Effector CD8-positive, alpha-beta T cell (primary cell): ENCODE data around the gene IL4R.
"Not testable (repeated sequence)": the region's sequence is repeated elsewhere in the genome, so short reads cannot be mapped to it uniquely, and the experiment has no call there.

Source experiments
- DNase-seq: peaks from one replicate; lab custom pipeline; 2025; lab: John Stamatoyannopoulos, UW

IL4R gene

DNA sequence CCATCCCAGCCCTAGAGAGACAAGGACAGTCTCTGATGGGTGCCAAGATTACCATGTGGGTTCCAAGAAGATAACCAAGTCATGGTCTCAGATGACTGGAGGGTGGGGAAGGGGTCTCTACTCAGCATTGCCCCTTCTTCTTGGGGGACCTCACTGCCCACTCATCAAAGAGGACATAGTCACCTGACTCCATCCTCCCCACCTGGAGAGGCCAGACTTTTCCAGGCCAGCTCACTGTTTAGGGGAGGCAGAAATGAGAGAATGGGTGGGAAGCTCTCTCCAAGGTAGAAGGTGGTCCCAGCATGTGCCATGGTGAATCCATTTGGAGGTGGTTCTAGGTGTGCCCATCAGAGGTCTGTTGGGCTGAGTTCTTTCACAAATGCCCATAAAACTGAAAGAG is 67.5 kb downstream of the IL4R start:
- no peak for DNase-seq

DNA sequence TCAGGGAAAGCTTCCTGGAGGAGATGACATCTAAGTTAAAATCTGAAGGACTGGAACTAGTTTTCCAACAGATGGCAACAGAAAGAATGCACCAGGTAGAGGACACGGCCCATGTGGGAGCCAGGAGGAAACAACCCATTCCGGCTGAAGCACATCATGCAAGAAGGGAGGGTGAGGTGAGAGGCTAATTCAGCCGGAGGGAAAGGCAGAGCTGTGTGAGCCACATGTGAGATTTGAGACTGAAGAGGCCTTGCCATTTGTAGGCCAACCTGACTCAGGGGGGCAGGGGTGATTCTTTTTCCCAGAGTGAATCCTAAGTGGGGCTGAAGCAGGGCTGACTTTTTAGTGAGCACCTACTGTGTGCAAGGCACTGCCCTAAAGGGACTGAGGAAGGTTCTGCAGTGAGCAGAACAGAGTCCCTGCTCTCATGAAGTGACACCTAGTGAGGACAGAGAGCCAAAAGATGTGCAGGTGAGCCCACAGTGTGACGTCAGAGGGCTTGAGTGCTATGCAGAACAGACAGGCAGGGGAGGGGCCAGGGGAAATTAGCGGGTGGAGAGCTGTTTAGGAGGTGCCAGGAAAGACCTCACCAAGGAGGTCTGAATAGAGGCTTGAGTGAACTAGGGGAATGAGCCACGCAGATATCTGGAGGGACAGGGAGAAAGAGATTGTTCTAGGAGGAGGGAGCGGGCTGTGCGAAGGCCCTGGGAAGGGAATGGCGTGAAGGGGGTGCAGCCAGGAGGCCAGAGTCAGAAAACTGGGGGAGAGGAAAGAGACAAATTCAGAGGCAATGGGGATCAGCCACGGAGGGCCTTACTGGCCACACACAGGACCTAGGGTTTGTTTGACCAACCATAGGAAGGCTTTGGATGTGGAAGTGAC is 68.4 kb downstream of the IL4R start:
- DNase-seq: no peak

DNA sequence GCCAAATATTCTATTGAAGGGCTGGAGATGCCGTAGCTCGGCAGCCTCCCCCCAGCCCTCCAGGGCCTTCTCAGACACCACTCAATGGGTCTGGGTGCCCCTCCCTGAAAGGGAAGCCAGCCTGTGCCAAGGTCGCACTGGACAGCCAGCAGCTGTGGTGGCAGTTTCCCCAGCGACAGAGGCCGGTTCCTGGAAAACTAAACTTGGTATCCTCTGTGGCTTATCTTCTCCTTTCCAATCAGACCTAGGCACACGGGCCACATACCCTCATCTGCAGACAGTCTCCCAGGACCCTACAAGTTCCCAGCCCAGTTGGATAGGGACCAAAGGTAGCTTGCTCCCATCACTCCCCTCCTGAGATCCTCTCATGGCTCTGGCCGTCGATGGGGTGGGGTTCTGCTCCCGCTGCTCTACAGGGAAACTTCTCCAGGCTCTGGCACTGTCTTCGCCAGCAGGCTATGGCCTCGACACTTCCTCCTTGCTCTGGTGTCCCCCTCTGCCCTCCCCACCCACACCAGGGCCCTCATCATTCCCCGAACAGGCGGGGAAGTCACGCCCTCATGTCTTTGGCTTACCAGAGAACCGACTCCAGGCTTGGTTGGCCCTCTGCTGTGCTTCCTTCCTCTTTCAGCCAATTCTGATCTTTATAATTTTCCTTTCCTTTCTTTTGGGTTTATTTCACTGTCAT is 69.9 kb downstream of the IL4R start:
- no peak for DNase-seq

DNA sequence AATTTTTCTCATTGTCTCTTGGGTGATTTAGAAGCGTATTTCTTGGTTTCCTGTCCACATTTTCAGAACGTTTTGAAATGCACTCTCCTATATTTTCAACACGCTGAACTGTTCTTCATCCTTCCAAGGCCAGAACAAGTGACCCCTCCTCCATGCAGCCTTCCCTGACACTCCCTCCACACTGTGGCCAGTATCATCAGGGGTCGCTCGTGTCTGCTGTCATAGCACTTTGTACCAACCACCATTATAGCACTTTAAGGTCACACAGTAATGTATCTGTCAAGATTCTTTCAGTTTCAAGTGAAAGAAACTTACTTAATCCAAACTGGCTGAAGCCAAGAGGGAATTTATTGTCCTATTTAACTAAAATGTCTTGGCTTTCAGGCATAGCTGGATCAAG is 70.7 kb downstream of the IL4R start:
- DNase-seq: no peak

DNA sequence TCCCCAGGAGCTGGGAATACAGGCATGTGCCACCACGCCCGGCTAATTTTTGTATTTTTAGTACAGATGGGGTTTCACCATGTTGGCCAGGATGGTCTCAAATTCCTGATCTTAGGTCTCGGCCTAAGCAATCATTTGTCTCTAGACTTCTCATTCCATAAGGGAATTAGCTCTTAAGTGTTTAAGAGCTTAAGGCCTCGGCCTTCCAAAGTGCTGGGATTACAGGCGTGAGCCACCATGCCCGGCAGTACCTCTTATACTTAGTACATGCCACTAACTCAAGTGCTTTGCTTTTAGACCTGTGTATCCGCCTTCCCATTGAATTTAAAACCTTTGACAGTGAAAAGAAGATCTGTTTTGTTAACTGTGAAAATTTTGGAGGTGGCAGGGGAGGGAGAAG is 71.6 kb downstream of the IL4R start:
- no peak for DNase-seq

DNA sequence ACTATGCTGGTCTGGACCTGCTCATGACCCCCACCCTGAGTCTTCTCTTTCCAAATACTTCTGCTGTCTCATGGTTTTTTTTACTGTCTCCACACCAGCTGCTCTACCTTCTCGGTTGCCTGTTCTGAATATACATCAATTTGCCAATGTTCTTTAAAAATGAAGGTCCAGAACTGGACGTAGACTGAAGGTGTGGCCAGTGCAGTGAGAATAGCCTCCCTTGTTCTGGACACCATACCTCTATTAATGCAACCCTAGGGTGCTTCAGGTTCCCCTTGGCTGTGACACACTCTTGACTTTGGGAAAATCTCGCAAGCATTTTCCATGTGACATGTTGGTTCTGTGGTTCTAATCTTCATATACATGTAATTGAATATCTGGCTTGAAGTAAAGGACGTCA is 72.9 kb downstream of the IL4R start:
- DNase-seq: no peak

DNA sequence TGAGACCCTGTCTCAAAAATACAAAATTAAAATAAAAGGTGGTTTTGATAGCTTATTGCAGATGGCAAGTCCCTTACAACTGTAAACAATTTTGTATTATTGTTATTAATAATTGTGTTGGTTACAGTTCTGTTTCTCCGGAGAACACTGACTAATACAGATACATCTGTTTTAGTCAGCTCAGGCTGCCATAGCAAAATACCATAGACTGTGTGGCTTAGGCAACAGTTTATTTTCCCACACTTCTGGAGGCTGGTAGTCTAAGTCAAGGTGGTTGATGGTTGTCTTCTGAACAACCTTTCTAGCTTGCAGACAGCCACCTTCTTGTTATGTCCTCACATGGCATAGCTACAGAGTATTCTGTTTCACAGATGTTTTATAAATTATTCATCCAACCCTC is 74.0 kb downstream of the IL4R start:
- no peak for DNase-seq

DNA sequence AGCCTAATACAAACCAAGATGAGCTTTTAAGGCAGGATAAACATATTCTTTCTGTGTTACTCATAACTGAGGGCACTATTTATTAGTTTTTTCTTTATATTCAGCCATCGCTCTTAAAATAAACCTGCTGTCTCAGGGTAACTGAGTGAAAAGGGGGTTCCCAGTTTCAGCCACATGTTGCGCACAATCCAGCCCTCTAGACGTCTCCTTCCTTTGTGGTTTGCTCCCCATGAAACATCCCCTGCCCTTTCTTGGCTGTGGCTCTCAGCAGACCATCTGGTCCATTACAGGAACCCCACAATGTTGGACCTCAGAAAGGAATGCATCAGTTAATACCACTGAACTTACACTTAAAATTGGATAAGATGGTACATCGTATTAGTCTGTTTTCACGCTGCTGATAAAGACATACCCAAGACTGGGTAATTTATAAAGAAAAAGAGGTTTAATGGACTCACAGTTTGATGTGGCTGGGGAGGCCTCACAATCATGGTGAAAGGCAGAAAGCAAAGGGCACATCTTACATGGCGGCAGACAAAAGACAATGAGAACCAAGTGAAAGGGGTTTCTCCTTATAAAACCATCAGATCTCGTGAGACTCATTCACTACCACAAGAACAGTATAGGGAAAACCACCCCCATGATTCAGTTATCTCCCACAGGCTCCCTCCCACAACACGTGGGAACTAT is 75.6 kb downstream of the IL4R start:
- DNase-seq: no peak

DNA sequence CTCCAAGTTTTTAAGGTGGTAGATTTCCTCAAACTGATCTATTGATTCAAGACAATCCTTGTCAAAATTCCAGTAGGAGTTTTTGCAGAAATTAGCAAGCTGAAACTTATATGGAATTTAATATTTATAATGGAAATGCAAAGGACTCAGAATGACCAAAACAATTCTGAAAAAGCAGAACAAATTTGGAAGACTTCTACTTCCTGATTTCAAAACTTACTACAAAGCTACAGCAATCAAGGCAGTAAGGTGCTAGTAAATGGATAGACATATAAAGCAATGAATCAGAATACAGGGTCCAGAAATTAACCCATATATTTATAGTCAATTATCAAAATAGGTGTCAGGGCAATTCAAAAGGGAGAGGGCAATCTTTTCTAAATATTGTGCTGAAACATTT is 76.4 kb downstream of the IL4R start:
- no peak for DNase-seq

DNA sequence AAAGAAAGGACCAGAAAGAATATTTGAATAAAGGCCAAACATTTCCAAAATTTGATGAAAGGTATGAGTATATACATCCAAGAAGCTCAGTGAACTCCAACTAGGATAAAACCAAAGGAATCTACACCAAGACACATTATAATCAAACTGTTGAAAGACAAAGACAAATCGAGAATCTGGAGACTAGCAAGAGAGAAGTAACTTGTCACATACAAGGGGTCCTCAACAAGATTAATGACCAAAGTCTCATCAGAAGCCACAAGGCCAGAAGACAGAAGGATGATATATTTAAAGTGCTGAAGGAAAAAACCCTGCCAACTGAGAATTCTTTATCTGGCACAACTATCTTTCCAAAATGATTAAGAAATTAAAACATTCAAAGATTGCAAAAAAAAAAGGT is 78.9 kb downstream of the IL4R start:
- DNase-seq: no peak

DNA sequence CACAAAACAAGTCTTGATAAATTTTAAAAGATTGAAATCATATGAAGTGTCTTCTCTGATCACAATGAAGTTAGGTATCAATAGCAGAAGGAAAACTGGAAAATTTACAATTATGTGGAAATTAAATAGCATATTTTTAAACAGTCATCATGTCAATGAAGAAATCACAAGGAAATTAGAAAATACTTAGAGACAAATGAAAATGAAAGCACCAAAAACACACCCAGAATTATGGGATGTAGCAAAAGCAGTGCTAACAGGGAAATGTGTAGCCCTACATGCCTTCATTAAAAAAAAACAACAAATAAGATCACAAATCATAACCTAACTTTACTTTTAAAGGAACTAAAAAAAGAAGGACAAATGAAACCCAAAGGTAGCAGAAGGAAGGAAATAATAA is 80.7 kb downstream of the IL4R start:
- DNase-seq: no peak

DNA sequence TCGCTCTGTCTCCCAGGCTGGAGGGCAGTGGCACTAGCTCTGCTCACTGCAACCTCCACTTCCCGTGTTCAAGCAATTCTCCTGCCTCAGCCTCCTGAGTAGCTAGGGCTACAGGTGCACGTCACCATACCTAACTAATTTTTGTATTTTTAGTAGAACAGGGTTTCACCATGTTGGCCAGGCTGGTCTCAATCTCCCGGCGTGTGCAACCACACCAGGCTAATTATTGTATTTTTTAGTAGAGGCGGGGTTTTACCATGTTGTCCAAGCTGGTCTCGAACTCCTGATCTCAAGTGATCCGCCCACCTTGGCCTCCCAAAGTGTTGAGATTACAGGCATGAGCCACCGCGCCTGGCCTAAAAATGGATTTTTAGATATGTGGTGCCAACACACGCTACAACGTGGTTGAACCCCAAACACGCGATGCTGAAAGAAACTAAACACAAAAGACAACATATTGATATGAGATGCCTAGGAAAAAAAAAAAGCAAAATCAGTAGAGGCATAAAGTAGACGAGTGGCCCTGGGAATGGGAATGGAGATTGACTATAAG is 84.6 kb downstream of the IL4R start:
- not testable (repeated sequence) for DNase-seq

DNA sequence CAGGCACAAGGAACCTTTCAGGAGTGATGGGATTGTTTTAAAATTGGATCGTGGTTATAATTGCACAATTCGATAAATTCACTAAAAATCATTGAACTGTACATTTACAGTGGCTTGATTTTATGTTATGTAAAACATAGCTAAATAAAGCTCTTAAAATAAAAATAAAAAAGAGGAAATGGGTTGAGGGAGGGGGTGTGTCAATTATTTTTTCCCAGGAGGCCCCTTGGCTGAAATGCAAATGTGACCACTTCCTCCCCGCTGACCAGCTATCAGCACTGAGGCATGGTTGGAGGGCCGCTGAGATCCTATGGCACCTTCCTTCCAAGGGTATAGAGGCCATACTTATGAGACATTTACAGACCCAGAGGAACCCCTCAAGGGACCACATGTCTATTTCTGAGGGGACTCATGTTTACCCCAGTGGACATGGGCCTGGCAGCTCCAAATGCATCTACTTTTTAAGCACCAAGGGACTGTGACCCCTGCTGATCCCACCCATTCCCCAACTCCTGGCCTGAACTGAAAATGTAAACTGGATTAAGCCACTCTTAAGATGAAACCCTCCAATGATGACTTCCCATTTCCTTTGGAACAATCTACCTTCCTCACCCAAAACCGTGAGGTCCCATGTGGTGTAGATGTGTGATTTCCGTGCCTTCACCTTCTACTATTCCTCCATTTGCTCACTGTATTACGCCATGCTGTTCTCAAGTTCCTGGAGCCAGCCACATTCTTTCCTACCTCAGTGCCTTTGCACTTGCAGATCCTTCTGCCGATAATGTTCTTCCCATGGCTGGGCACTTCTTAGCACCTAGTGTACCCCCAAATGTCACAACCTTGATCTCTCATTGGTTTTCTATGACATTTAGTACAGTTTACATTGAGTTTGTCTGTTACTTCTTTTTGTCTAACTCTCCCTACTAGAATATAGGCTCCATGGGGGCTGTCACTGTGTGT is 85.4 kb downstream of the IL4R start:
- DNase-seq: no peak

DNA sequence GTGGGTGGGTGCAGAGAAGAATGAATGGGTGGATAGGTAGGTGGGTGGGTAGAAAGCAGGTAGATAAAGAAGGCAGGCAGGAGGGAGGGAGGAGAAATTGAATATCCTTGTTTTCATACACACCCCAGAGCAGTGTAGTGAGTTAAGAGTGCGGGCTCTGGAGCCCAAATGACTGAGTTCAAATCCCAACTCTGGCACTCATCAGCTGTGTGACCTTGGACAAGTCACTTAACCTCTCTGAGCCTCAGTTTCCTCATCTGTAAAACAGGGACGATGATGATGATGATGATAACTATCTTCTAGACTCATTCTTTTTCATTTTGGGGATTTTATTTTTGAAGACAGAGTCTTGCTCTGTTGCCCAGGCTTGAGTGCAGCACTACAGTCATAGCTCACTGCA is 86.2 kb downstream of the IL4R start:
- no peak for DNase-seq

DNA sequence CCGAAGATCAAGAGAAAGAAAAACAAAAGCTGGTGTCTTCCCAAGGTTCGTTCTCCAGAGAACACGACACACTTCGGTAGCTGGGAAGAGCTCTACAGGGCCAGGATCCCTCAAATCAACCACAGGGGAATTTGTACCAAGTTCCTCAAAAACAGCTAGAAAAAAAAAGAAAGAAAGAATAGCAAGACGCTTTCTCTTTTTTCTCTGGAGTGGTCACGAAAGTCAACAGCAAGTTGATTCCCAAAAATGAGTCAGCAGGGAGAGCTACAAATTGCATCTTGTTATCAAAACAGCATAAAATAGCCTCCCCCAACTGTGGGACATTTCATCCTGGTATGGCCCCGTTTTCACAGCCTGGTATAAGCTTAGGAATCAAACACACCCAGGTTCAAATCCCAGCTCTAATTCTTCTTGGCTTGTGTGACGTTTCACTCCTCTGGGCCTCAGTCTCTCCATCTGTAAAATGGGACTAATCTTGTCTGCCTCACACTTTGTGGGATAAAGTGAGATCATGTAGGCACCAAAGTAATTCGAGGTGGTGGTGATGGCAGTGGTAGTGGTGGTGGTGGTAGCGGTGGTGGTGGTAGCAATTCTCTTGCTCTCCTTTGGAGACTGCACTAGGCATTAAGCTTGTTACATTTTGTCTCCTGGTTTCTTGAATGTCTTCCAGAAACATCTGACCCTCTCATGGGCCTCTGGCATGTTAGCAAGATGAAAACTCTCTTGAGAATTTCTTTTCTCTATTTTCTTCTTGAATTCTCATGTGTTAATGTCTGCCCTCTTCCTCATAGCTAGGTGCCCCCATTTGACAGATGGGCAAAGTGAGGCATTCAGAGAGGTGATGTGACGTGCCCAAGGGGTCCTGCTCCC is 87.2 kb downstream of the IL4R start:
- DNase-seq: no peak

DNA sequence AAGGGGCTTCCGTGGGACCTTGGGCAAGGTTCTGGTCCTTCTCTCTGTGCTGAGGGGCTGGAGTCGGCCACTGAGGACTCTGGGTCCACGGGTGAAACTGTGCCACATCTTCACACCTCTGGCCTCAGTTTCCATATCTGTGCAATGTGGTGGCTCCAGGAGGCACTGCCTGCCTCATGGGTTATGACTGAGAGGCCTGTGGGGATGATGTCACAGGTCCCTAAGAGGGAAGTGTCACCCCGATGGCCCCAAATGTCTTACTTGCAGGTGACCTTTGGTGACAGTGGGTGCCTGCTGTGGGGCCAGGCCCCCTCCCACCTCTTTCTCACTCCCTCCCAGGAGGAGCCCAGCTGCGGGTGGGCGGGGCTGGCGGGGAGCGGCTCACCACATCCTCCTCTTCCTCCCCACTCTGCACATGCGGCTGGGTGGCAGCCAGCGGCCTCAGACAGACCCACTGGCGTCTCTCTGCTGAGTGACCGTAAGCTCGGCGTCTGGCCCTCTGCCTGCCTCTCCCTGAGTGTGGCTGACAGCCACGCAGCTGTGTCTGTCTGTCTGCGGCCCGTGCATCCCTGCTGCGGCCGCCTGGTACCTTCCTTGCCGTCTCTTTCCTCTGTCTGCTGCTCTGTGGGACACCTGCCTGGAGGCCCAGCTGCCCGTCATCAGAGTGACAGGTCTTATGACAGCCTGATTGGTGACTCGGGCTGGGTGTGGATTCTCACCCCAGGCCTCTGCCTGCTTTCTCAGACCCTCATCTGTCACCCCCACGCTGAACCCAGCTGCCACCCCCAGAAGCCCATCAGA is 88.2 kb downstream of the IL4R start, which contains the start of gene IL21R:
IL21R (plus strand) TSS at position 407 of the 801 bp plus-strand sequence. CDS start 27,898 bp downstream, outside the sequence.
- peak; percentile 53 for DNase-seq

DNA sequence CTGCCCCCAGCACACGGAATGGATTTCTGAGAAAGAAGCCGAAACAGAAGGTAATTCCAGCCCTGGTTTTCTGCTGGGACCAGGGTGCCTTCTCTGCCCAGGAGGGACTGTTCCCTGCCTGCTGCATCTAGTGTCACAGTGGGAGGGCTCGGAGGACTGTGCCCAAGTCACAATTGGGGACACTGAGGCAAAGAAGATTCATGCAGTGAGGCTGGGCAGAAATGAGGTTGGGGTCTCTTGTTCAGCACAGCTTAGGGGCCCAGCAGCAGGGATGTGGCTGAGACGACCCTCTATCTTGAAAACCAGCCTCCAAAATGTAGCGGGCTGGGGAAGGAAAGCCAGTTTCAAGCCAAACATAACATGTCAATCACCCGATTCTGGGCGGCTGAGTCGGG is 88.8 kb downstream of the IL4R start:
- DNase-seq: no peak

DNA sequence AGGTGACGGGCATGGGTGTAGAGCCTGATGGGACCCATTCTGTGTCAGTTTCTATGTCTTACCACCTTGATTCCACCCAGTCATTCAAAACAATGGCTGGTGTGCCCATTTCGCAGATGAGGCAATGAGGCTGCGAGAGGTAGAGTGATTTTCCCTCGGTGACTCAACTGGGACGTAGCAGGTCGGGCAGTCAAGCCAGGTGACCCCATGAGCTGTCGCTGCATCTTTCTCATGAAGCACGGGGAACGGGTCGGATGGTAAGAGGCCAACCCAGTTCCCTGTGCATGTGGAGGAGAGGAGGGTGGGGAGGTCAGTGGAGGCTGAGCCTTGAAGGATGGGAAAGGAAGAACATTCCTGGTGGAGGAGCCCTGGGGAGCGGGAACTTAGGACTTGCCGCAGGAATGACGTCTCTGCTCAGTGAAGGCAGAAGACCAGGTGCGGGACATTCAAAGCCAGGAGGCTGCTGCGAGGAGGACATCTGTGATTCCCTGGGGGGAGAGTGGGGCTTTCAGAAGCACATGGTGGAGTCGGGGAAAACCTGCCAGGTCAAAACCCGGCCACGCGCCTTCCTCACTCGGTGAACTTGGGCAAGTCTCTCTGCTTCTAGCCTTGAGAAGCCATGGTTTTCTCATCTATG is 89.3 kb downstream of the IL4R start:
- no peak for DNase-seq

DNA sequence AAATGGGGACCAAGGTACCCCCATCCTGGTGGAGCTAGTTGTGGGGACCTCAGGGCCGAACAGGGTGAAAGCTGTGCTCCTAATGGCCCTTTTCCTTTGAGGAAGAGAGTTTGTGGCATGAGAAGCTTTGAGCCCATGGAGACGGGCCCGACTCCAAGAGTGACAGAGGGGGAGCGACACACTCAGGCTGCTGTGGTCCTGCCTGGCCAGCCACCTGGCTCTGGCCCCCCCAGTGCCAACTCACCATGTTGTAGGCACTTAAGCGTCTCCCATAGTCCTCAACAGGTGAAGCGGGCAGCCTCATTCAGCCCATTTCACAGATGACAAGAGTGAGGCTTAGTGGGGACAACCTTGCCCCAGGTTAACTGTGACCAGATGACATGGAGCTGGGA is 89.8 kb downstream of the IL4R start:
- no peak for DNase-seq
